AG10803 (cell line): ENCODE data around the gene ZSCAN20.

Source experiments
- DNase-seq: peaks from one replicate; pipeline ENCODE4 v3.0.0; 2010; ENCODE audit warnings: low read depth
- H3K4me3 ChIP-seq: 2 replicates; pipeline ENCODE4 v1.5.1; 2011; ENCODE audit warnings: mild to moderate bottlenecking, low read length, control low read depth
- CTCF ChIP-seq: conservative IDR thresholded peaks from 2 replicates; pipeline ENCODE4 v1.5.1; 2011; ENCODE audit warnings: mild to moderate bottlenecking, low read length, control low read depth, inconsistent platforms

Gene ZSCAN20

GRCh38 chr1:33436557-33437285 is 35.7 kb upstream of the ZSCAN20 start:
- no peak for DNase-seq
- no peak for TF ChIP-seq CTCF
- no peak overlapping the region for H3K4me3 ChIP-seq

GRCh38 chr1:33438364-33439160 is 33.9 kb upstream of the ZSCAN20 start:
- no peak for TF ChIP-seq CTCF
- no peak overlapping the region for H3K4me3 ChIP-seq
- DNase-seq, result no peak

GRCh38 chr1:33439662-33440061 is 32.8 kb upstream of the ZSCAN20 start:
- H3K4me3 ChIP-seq, result no peak overlapping the region
- no peak for TF ChIP-seq CTCF
- no peak for DNase-seq

- DNase-seq, result no peak
- no peak for TF ChIP-seq CTCF
- no peak overlapping the region for H3K4me3 ChIP-seq
Observed at GRCh38 chr1:33441088-33441745, 31.2 kb upstream of the ZSCAN20 start.

GRCh38 chr1:33442141-33442540 is 30.3 kb upstream of the ZSCAN20 start:
- DNase-seq, result no peak
- no peak for TF ChIP-seq CTCF
- H3K4me3 ChIP-seq, result no peak overlapping the region

GRCh38 chr1:33443080-33443704 is 29.3 kb upstream of the ZSCAN20 start:
- TF ChIP-seq CTCF, result no peak
- no peak overlapping the region for H3K4me3 ChIP-seq
- DNase-seq, result no peak
